GM10248 (cell line): ENCODE results near the gene IL6R.

Experiments used
- CTCF ChIA-PET: fragments of 300-600 bp; sonication (Branson Sonifier 250); formaldehyde crosslinking; extraction: SDS; loops from one replicate; lab custom pipeline; 2021; ENCODE audit warnings: antibody characterized with exemption; lab: Yijun Ruan, JAX
- POLR2A ChIA-PET: fragments of 350-650 bp; sonication (Branson Sonifier 250); formaldehyde crosslinking; extraction: SDS; loops from one replicate; lab custom pipeline; 2020; ENCODE audit warnings: antibody characterized with exemption; lab: Yijun Ruan, JAX
- DNase-seq: peaks from one replicate; pipeline ENCODE4 v3.0.0; 2012; ENCODE audit errors: extremely low spot score
- TF ChIP-seq, protein P1 (sequence below): IDR thresholded peaks from 2 replicates; pipeline ENCODE4 v1.5.1; 2012; ENCODE audit warnings: mild to moderate bottlenecking, low read depth; ENCODE audit errors: extremely low read depth, missing control alignments, control extremely low read depth

Gene IL6R

GRCh38 chr1:154410185-154410827 lies 5.2 kb downstream of the IL6R start:
- TF ChIP-seq, protein P1, sequence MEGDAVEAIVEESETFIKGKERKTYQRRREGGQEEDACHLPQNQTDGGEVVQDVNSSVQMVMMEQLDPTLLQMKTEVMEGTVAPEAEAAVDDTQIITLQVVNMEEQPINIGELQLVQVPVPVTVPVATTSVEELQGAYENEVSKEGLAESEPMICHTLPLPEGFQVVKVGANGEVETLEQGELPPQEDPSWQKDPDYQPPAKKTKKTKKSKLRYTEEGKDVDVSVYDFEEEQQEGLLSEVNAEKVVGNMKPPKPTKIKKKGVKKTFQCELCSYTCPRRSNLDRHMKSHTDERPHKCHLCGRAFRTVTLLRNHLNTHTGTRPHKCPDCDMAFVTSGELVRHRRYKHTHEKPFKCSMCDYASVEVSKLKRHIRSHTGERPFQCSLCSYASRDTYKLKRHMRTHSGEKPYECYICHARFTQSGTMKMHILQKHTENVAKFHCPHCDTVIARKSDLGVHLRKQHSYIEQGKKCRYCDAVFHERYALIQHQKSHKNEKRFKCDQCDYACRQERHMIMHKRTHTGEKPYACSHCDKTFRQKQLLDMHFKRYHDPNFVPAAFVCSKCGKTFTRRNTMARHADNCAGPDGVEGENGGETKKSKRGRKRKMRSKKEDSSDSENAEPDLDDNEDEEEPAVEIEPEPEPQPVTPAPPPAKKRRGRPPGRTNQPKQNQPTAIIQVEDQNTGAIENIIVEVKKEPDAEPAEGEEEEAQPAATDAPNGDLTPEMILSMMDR: no peak
- no peak for DNase-seq
- CTCF ChIA-PET: interaction anchor here (1.2 to 2.4 kb wide), 6 partner anchors 10 to 136 kb away, joined by 4 to 8 read pairs (median 4); no protein-coding TSS in a partner anchor
- POLR2A ChIA-PET: interaction anchor here (0.6 kb wide), 1 partner anchor 74 kb away, joined by 3 read pairs; no protein-coding TSS in a partner anchor

- ChIA-PET CTCF (interaction anchor here (2.0 to 2.2 kb wide), 3 partner anchors 9 to 39 kb away, joined by 4 to 9 read pairs (median 5); no protein-coding TSS in a partner anchor), POLR2A (interaction anchor here (0.5 to 0.7 kb wide), 4 partner anchors 25 to 147 kb away, joined by 4 to 5 read pairs (median 4); no protein-coding TSS in a partner anchor)
- DNase-seq: no peak
- TF ChIP-seq, protein P1: no peak
These were observed 6.4 kb downstream of the IL6R start for GRCh38 chr1:154411525-154411924.

GRCh38 chr1:154413177-154413783 lies 8.1 kb downstream of the IL6R start:
- ChIA-PET CTCF (interaction anchor here (1.8 kb wide), 1 partner anchor 10 kb away, joined by 5 read pairs; no protein-coding TSS in a partner anchor), POLR2A (no interaction called here)
- no peak for DNase-seq
- TF ChIP-seq, protein P1: no peak

- TF ChIP-seq, protein P1: no peak
- POLR2A ChIA-PET: no interaction called here
These were observed 9.5 kb downstream of the IL6R start for GRCh38 chr1:154414606-154415005.

DNA sequence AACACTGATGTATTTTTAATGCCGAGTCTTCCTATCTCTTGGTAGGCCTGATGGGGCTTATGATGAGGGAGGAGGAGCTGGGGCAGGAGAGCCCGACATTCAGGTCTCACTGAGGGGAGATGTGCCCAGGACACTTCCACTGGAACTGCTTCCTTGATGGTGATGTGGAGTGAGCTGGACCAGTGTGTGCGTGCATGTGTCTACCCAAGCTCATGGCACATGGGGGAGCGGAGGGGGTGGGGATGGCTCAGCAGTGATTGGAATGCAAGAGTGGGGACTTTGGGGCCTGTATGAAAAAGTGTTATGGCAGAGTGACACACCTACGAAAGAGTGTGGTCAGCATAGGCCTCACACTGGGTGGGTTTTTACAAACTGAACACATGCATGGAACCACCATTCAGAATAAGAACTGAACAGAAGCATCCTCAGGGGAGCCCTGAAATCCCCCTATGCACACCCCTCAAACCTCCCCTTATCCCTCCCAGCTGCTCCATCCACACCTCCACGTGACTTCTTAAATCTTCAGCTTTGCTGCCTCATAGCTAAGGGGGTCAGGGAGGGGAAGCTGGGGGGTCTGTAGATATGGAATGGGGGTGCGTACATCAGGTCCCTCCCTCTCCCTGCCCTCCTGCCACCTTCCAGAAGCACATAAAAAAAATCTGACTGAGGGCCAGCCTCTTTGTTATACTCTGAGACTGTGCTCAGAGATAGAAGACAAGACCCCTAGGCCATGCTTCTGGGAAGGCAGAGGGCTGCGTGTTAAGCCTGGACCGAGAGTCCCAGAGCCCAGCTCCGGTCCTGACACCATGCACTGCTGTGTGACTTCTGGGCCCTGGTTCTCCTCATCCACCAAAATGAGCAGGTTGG lies 11.6 kb downstream of the IL6R start:
- DNase-seq: no peak
- CTCF ChIA-PET: interaction anchor here (0.6 to 4.9 kb wide), 6 partner anchors 10 to 81 kb away, joined by 3 to 26 read pairs (median 3); no protein-coding TSS in a partner anchor
- POLR2A ChIA-PET: interaction anchor here (0.7 kb wide), 1 partner anchor 11 kb away, joined by 4 read pairs; no protein-coding TSS in a partner anchor
- TF ChIP-seq, protein P1: no peak

More at GRCh38 chr1:154414606-154415005, 9.5 kb downstream of the IL6R start:
- CTCF ChIA-PET: interaction anchor here (0.9 to 4.9 kb wide), 7 partner anchors 8 to 132 kb away, joined by 4 to 26 read pairs (median 6); no protein-coding TSS in a partner anchor
- DNase-seq: no peak

DNA sequence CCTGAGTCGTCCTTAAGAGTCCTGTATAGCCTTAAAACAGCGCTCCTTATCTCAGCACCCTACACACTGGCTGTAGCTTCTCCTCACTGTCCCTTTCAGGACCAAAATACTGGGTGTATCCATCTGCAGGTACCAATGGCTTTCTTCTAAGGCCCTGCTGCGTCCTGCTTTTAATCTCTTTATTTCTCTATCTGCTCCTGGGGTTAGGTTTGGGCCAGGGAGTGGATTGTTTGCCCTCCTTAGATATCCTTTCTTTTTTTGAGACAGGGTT lies 12.1 kb downstream of the IL6R start:
- no peak for DNase-seq
- TF ChIP-seq, protein P1: no peak
- ChIA-PET CTCF (interaction anchor here (1.0 to 4.9 kb wide), 2 partner anchors 11 to 64 kb away, joined by 3 to 26 read pairs; no protein-coding TSS in a partner anchor), POLR2A (no interaction called here)
